Inflammatory macrophage (primary cell): ENCODE data around the gene C5AR1.
A peak's percentile ranks its signal among the peaks of the same experiment; 100 is the strongest.
"Not testable (repeated sequence)": the region's sequence is repeated elsewhere in the genome, so short reads cannot be mapped to it uniquely, and the experiment has no call there.

Experiments used
- DNase-seq, 2 donors: peaks; one replicate each; pipeline ENCODE4 v3.0.0-alpha.2; 2020 to 2022
- total RNA-seq, 18 experiments: gene quantifications; one replicate each; lab custom pipeline; 2026; ENCODE audit warnings: mixed read lengths in 6 of 18, inconsistent platforms in 2 of 18; lab: John Stamatoyannopoulos, UW

C5AR1 gene
- 189 to 419 (median 267) reads per million in 18 experiments for total RNA-seq

DNA sequence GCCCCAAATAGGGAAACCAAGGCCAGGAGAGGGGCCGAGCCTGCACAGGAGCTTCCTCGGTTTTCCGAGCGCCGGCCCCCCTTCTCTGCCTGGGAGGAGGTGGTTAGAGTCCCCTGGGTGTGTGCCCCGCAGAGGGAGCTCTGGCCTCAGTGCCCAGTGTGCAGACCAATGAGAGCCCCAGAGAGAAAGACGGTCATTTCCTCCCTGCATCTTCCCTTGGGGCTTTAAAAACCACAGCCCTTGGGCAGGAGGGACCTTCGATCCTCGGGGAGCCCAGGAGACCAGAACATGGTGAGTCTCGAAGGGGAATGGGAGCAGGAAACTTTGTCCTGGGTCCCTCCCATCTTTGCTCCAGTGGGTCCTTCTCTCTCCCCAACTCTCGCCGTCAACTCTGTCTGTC lies at the start of gene C5AR1:
C5AR1 (plus strand) TSS at position 254 of the 400 bp plus-strand sequence; CDS start at position 289, 35 bp downstream.
- peak; percentile 84 for DNase-seq

- no peak for DNase-seq
Observed at GRCh38 chr19:47260476-47260875, 49.2 kb upstream of the C5AR1 start.

DNA sequence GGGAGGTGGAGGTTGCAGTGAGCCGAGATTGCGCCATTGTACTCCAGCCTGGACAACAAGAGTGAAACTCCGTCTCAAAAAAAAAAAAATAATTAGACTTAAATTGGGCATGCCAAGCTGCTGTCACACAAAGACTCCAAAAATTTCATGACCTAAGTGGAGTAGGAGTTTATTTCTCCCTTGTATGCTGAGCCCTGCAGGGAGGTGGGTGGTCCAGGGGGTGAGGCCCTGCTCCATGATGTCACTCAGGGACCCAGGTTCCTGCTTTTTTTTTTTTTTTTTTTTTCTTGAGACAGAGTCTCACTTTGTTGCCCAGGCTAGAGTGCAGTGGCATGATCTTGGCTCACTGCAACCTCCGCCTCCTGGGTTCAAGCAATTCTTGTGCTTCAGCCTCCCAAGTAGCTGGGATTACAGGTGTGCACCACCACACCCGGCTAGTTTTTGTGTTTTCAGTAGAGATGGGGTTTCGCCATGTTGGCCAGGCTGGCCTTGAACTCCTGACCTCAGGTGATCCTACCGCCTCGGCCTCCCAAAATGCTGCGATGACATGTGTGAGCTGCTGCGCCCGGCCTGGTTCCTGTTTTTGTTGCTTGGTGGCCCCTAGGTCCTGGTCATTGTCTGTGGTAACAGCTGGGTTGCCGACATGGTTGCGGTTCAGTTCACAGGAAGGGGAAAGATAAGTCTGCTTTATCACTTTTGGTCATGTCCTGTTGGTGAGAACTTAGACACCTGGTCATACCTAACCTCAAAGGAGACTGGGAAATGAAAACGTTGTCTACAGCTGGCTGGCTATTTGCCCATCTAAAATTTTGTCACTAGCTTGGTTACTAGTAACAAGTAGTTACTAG lies 47.5 kb upstream of the C5AR1 start:
- DNase-seq: peak in 1 of 2 donors; percentile 31

GRCh38 chr19:47264629-47265028 lies 45.0 kb upstream of the C5AR1 start:
- no peak for DNase-seq

- no peak for DNase-seq
Observed at GRCh38 chr19:47266401-47266941, 43.2 kb upstream of the C5AR1 start.

DNA sequence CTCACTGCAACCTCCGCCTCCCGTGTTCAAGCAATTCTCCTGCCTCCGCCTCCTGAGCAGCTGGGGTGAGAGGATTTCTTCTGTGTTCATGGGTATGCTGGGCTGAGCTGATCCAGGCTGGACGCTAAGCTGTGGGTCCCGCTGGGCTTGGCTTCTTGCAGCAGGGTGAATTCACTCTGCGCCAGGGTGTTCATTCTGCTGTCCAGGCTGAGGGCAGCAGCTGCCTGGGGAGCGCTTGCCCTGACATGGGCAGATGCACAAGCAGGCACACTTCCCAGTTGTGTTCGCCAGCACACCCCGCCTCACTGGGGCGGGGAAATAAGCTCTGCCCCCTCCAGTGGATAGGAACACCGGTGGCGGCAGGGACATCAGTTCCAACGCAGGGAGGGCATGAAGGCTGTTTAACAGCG lies 42.3 kb upstream of the C5AR1 start:
- no peak for DNase-seq

- DNase-seq: no peak
Observed at GRCh38 chr19:47268028-47268427, 41.6 kb upstream of the C5AR1 start.

DNA sequence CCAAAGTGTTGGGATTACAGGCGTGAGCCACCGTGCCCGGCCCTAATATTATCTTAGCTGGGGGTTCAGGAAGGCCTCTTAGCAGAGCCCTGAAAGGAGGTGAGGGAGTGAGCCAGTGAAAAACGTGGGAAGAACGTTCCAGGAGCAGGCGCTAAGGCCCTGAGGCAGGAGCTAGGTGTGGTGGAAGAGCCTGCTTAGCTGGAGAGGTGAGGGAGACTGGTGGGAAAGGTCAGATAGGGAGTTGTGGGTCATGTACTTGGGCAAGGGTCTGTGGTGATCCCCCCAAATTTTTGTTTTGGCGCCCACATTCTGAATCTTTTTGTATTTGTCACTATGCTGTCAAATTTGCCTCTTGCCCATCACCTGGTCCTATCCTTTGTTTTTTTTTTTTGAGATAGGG lies 40.1 kb upstream of the C5AR1 start:
- DNase-seq: no peak

DNA sequence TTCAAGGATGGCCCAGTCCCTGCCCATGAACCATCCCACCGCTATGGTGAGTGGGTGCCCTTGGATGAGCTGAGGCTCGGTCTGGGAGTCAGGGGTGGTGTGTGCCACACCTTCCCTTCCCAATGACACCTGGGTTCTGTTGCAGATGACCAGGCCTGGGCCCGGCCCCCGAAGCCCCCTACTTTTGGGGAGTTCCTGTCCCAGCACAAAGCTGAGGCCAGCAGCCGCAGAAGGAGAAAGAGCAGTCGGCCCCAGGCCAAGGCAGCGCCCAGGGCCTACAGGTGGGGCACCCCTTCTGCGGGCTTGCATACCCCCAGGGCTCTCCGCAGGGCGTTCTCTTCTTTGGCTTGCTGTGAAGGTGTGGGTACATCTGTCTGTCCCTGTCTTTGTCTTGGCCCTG lies 39.3 kb upstream of the C5AR1 start:
- DNase-seq: no peak

DNA sequence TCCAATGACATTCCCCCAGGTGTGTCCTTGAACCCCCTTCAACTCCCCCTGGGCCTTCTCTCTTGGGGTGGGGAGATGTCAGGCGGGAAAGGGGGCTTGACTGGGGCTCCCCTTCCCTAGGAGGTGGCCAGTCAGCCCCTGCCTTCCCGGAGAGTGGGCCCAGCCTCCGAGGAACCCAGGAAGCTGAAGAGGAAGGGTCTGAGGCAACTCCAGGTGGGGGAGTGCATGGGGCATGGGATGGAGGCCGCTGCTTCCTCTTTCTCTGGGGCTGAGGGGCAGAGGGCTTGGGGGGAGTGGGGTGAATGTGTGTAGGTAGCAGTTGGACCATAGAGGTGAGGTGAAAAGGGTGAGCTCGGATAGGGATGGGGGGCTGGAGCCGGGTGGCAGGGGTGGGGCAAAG lies 37.7 kb upstream of the C5AR1 start:
- DNase-seq: no peak

GRCh38 chr19:47272448-47273312 lies 37.0 kb upstream of the C5AR1 start:
- no peak for DNase-seq

DNA sequence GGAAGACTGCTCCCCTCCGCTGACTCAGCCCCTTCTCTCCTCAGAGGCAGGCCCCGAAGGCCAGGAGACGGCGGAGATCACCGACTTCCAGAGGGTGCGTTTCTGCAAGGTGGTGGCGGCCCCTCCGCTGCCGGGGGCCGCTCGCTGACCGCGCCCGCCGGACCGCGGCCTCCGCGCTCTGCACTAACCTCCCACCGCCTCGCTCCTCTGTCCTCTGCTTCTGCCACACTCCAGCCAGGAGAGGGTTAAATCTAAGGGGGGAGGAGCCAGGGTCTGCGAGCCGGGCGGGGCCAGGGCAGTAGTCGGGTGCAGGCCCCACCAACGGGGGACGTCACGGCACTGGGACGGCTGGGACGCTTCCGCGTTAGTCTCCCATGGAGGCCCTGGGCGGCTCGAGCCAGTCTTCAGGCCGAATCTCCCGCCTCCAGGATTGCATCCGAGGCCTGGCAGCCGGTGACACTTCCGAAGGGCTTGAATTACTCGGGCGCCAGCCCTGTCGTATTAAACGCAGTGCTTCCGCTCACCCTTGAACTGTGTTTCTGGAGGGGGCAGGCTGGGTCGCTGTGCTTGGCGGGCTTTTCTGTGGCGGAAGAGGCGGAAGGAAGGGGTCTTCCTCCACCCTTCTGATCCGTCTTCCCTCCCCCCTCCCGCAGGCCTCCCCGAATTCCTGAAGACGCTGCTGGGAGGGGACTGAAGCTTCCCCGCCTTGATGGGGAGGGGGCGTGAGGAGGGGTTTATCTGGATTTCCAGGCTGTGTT lies 36.2 kb upstream of the C5AR1 start:
- peak; percentile 94 to 95 for DNase-seq

- DNase-seq: peak; percentile 95 to 96
Observed at GRCh38 chr19:47274071-47274890, 35.4 kb upstream of the C5AR1 start, which contains the start of gene INAFM1. TSS of gene INAFM1 (plus strand) at chr19:47274885. CDS start at chr19:47274920, 35 bp downstream.

- peak in 1 of 2 donors; percentile 59 for DNase-seq
Observed at GRCh38 chr19:47274891-47275761, 34.5 kb upstream of the C5AR1 start.

DNA sequence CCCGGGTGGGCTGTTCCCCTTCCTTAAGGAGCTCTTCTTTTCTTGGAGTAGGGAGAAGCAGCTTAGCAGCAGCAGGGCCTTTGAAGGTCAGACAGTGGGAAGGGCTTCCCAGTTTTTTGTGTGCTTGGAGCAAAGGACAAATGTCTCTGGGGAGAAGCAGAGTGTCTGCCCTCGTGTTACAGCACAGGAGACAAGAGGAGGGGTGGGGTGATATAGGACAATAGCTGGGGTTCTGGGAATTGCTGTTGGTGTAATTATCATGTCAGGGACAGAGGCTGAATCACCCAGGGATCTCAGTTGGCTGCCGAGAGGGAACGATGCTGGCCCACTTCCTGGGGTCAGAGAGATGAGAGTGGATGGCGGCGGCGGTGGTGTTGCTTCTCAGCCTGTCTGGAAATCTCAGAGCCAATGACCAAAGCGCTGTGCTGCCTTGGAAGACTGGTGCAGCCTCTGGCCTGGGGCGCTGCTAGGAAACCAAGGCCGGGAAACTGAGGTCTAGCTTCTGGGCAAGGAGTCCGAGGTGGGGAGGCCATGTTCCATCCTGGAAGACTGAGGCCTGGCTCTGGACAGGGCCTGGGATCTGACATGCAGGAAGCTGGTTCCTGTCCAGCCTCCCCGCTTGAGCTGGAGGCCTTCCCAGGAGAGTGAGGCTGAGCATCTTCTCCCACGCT lies 33.7 kb upstream of the C5AR1 start:
- DNase-seq: no peak

GRCh38 chr19:47276513-47276912 lies 33.1 kb upstream of the C5AR1 start:
- not testable (repeated sequence) for DNase-seq

DNA sequence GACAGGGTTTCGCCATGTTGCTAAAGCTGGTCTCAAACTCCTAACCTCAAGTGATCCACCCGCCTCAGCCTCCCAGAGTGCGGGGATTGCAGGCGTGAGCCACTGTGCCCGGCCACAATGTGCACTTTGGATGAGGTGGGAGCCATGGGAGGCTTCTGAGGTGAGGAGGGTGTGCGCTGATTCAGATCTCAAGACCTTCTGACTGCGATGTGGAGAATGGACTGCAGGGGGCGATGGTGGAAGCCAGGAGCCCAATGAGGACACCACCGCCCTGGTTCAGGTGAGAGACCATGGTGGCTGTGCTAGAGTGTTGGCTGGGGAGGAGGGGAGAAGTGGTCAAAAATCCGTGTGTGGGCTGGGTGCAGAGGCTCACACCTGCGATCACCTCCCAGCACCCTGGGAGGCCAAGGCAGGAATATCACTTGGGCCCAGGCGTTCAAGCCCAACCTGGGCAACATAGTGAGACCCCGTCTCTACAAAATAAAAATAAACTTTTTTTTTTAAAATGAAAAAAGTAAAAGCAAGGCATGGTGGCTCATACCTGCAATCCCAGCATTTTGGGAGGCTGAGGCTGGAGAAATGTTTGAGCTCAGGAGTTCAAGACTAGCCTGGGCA lies 29.4 kb upstream of the C5AR1 start:
- peak; percentile 35 to 47 for DNase-seq

- DNase-seq: no peak
Observed at GRCh38 chr19:47283405-47284059, 26.1 kb upstream of the C5AR1 start.
